Limb (tissue), 2 donors: ENCODE results near the gene PHF23.

Experiments used
- DNase-seq, 2 donors: peaks; one replicate each; pipeline ENCODE4 v3.0.0-alpha.2; 2016; ENCODE audit errors: extremely low spot score in 2 of 2

Gene PHF23

DNA sequence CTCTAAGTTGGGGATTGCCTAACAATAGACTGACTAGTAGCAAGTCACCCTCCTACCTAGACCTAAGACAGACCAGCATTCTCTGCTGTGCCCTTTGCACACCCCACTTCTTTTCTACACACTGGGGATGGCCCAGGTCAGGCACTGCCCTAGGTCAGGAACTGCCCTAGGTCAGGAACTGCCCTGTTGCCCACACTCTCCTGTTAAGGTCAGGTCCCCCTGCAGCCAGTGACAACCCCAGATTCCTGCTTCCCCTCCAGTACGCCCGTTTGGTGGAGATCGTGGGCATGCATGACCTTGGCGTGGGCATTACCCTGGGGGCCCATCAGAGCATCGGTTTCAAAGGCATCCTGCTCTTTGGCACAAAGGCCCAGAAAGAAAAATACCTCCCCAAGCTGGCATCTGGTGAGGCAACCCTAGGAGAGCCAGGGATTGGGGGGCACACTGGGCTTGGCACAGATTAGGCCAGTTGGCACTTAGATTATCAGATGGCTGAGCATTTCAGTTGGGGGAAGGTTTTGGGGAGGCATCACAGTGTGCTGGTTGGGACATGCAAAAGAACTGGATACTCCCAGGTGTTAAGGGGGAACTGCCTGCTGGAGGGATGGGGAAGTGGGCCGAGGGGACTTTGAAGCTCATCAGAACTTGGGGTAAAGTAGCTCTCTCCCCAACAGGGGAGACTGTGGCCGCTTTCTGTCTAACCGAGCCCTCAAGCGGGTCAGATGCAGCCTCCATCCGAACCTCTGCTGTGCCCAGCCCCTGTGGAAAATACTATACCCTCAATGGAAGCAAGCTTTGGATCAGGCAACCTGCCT lies 17.8 kb downstream of the PHF23 start:
- no peak for DNase-seq

DNA sequence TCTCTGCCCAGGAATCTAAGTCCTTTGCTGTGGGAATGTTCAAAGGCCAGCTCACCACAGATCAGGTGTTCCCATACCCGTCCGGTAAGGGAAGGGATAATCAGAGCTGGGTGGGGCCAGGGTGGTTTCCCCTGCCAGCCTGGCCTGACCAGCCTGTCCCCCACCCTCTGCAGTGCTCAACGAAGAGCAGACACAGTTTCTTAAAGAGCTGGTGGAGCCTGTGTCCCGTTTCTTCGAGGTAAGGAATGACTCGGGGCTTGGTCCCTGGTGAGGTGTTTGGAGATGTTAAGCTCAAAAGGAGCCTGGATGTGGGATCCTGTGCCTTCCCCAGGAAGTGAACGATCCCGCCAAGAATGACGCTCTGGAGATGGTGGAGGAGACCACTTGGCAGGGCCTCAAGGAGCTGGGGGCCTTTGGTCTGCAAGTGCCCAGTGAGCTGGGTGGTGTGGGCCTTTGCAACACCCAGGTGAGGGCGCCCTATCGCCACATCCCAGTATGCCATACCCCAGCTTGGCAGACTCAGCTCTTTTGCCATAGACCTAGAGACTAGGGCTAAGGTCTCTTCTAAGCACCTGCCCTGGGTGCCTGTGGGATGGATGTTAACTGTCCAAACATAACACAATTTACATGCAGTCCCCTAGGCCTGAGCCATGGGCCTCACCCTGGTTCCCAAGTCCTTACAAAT lies 18.5 kb downstream of the PHF23 start:
- DNase-seq = peak in 1 of 2 donors; percentile 61

DNA sequence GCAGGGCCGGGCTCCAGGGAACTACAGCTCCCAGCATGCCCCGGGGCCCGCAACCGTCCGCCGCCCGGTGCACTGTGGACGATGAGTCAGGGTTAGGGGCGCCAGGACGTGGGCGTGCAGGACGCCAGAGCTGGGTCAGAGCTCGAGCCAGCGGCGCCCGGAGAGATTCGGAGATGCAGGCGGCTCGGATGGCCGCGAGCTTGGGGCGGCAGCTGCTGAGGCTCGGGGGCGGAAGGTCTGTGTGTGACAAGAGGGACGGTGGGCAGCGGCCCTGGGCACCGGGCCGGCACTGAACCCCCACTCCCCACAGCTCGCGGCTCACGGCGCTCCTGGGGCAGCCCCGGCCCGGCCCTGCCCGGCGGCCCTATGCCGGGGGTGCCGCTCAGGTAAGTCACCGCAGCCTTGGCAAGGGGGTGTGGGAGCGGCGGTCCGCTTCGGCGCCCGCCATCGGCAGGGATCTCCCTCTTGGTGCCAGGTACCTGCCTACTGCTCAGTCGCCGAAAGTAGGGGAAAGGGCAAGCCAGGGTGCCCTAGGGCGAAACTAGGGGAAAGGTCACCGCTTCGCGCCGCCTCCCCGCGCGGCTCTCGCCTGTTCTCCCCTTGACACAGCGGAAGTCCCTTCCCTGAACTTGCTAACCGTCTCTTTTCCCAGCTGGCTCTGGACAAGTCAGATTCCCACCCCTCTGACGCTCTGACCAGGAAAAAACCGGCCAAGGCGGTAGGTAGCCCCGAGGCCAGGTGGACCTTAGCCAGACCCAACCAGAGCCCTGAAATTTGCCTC lies 19.3 kb downstream of the PHF23 start, which contains the start of the genes ACADVL and DLG4:
Gene ACADVL (plus strand): TSS at position 127 of the 781 bp plus-strand sequence. CDS start 47 bp downstream, at position 174.
Gene DLG4 (minus strand): TSS at position 25 of the 781 bp plus-strand sequence.
- peak; percentile 91 to 92 for DNase-seq

DNA sequence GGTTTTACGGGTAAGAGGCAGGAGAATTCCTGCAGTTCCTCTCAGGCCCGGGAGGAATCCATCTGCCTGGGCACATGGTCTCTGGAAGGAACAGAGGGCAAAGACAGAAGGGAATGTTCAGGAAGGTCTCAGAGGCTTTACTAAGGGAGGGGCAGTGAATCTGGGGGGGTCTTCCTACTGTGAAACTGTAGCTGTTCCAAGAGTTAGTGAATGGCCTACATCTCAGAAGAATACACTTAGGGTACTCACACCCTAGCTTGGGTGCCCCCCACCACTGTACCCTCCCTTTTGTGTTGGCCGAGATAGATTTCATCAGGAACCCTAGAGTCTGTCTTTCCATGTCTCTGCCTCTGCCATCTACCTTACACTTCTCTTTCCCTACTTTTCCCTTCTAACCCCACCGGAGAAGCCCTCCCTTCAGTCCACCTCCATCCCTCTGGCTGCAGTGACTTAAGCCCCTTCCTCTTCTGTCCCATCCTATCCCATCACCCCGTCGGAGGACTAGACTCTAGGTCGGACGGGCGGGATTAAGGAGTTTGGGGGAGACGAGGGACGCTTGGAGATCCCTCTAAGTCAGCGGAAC lies 19.9 kb downstream of the PHF23 start:
- DNase-seq = no peak

DNA sequence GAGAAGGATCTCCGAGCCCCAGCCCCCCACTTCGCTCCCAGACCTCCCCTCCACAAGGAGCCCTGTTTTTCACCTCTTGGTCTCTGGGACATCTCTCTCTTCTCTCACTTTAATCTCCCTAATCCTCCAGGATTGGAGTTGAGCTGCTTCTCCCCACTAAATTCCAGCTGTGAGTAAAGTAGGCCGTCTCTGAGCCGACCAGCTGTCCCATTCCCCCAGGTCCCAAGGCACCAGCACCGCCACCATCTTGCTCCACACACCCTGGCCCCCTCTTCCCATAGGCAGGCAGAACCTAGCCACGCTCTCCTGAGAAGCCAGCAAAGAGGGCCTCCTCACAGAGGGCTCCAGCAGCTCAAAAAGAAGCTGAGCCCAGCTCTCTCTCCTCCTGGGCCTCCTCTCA lies 20.5 kb downstream of the PHF23 start:
- DNase-seq = no peak

DNA sequence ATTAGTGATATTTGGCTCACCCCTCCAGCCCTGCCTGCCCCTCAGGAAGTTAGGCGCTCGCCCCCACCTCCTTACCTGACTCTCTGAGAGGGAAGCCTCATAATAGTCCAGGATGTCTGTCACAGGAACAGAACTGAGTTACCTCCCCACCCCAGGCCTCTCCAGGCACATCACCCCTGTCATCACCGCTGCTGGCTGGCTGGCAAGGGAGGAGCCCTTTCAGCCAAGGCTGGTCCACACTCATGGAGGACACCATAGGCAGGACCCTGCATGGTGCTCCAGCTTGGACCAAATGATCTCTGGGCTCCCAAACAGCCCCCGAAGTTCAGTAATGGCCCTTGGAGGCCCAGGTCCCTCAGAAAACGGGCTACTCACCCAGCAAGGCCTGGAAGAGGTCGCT lies 21.1 kb downstream of the PHF23 start:
- DNase-seq = no peak

DNA sequence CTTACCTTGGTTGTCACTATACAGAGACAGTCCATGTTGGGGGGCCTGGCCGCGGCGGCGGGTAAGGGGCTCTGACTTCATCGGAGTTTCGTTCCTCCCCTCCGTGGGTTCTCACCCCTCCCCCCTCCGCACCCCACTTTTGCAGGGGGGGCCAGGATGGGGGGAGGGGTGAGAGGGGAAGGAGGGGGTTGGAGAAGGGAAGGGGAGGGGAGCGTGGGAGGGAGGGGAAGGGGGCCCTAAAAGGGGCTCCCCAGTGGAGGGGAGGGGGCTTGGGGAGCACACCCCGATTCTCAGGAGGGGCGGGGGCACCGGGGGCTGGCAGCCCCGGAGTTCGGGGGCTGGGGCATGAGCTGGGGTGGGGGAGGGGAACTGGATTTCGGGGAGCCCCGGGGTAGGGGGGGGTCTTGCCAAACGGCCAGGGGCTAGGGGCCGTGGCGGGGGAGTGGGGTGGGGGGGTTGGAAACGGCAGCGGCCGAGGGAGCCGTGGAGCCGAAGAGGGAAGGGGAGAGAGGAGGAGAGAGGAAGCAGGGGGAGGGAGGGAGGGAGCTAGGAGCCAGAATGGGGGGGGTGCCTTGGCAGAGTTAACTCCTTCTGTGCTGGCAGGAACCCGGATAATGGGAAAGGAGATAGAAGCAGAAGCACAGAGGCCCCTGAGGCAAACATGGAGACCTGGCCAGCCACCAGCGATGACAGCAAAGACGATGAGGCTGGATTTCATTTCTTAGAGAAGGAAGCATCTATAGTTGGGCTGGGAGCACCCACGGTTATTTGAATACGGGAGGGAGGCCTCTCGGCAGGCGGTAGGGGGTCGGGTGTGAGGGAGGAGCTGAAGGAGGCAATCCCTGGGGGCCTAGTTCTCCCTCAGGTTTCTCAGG lies 21.9 kb downstream of the PHF23 start:
- peak; percentile 84 to 88 for DNase-seq

DNA sequence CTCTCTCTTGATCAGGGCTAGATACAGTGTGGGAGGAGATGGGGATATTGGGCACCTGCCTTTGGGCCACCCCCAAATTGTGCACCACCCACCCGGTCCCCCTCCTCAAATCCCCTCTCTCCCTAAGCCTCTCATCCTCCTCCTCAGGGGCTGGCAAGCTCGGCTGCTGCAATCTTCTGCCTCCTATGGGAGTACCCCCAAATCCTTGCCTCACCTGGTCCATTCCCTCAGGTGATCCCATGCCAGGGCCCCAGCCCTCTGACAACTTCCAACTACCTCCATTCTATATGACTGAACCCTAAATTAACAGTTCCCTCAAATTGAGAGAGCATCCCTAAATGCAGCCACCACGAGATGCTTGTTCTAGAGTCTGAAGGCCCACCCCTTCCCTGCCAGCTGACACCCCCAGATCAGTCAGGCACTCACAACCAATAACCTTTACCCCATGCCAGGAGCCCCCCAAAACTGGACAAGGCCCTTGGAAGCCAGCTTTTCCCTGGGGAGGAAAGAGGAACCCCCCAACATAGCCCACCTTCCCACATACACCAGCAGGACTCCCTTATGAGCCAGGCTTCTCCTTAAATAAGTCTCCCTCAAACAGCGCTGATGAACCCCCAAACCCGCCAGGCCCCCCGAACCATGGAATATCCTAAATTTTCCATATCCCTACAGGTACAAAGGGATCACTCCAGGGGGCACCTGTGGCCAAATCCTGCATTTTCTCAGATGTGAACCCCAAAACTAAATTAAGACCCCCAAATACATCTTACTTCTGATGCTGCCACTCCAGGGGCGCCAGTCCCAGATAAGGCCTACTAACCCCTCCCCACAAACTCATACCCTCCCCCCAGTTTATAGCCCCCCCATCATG lies 22.8 kb downstream of the PHF23 start:
- DNase-seq = no peak

DNA sequence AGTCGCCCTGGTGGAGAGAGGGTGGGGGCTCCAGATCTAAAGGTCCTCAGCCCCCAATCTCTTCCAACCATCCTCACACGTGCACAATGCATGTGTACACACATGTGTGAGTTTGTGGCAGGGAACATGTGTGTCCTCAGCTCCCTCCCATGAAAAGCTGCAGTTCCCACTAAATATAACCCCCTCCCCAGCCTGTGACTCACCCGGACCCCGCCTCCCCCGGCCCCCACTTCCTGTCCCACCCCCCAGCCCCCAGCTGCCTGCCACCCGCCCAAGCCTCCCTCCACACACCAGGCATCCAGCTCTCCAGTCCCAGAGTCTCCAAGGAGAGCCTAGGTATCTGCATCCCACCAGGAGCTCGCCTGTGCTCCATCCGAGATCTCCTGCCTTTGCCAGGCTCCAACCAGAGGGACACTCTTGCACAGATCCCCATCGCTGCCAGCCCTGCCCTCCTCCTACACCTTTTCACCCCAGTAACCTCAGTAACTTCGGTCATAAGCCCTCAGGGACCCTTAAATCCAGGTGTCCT lies 23.5 kb downstream of the PHF23 start:
- peak; percentile 43 to 68 for DNase-seq

DNA sequence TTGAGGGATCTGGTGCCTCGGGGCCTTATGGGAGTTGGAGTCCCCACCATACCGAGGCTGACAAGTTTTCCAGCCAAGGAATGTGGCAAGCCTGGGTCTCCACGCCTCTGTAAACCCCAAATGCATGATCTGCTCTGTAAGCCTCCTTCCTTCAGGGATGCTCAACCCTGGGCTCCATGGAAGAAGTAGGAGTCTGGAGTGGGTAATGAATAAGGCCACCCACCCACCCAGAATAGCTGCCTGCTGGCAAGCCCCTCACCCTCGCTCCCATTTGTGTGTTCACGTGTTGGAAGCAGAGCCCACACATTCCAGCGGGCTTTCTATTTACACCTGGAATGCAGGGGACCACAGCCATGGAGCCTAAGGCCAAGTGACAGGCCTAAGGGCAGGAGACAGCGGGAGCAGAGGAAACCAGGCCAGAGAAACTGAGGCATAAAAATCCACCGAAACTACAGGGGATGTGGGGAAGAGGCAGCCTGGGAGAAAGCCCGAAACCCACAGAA lies 24.1 kb downstream of the PHF23 start:
- no peak for DNase-seq

DNA sequence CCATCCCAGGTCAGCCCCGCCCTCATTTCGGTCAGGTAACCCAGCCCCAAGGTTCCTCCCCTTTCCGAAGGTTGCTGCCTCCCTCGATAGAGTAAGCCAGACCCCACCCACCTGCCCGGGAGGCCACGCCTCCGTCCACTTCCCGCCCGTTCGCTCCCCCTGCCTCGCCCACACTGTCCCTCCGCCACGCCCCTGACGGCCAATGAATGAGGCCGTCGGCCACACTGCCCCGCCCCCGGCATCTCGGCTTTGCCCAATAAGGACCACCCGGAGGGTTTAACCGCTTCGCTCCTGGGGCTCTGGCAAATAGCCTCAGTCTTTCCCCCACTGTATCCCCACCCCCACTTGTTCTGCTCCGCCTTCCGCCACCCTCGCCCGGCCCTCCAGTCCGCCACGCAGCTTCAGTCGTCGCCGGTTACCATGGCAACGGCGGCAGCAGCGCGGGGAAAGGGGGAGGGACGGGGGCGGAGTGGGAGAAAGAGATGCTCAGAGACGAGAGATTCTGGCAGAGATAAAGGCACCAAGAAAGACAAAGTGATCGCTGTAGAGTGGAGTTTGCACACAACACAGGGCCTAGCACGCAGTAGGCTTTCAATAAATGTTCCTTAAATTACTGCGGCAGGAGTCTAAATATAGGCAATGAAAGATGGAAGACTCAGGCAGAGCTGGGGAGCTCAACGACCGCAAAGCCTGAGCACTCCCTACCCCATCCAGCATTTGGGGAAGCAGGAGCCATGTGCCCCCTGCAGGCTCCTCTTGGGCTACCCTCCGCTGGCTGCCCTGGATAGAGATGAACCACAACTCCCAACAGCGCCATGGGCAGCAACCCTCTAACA lies 24.7 kb downstream of the PHF23 start:
- peak; percentile 98 to 100 for DNase-seq

DNA sequence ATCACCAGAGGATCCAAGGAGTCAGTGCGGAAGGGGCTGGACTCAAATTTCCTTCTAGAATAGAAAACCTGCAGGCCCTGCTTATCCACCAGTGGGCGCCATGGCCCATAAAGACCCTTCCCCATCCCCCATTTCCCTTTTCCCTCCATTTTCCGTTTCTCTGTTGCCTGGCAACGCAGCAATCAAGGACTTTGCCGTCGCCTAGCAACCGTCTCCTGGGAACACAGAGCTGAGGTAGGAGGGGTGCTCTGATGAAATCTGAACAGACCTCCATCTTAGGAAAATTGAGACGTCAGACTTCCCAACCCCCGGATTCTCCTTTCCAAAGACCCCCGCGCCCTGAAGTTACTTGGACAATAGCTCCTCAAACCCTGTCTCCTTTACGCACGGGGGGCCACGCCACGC lies 25.4 kb downstream of the PHF23 start:
- DNase-seq = peak; percentile 91 to 94

DNA sequence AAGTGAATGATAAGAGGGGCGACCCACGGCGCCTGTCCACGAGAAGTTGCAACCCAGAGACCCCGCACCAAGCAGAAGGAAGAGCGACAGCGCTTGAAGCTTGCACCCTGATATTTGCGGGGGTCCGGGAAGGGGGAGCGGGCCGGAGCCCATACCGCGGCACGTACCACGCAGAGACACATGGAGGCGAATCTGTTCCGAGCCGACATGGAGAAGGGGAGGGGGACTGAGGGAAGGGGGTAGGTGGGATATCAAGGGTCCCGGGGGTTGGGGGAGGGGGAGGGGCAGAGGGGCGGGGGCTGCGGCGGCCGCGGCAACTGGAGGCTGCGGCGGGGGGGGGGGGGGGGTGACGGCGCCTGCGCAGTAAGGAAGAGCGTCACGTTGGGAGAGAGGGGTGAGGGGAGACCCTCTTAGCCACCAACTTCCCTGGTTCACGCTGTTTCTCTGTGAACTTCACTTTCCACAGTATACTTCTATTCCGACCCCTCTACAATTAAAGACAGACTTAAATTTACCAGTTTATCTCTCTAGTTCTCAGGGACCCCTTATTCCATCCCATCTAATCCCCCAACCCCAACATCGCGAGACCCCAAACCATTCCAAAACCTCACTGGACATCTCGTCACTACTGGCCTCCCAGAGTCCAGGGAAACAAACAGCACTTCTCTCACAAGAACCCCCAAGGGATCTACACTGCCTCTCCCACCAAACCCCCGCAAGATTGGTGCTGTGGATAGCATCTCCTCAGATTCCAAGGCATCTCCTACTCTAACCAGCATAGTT lies 27.6 kb downstream of the PHF23 start:
- DNase-seq = peak in 1 of 2 donors; percentile 74

DNA sequence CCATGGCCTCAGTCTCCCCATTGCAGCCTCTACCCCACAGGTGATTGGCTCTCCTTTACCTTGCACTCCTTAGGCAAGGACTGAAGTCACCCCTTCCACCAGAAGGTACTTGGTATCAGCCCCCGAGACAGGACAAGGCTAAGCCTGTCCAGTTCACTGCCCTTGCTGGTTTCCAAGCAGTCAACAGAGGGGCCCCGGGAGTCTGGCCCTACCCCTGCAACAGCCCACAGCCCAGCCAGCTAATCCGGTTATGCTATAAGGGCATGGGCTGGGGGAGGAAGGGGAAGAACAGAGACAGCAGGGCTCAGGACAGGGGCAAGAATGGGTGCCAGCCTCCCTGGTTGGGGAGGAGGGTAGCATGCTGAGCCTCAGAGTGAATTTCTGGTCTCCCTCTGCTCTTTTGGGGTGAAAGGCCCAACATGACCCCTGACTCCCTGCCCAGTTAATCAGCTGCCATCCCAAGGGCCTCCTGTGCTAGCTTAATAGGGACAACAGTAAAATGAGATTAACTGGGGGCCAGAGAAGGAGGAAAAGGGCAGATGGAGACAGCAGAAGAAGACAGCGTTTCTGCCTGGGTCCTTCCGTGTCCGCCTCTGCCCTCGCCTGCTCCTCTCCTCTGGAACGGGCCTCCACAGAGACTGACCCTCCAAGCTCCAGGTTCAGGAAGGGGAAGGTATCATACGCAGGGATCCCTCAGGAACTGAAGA lies 30.4 kb downstream of the PHF23 start:
- DNase-seq = no peak

DNA sequence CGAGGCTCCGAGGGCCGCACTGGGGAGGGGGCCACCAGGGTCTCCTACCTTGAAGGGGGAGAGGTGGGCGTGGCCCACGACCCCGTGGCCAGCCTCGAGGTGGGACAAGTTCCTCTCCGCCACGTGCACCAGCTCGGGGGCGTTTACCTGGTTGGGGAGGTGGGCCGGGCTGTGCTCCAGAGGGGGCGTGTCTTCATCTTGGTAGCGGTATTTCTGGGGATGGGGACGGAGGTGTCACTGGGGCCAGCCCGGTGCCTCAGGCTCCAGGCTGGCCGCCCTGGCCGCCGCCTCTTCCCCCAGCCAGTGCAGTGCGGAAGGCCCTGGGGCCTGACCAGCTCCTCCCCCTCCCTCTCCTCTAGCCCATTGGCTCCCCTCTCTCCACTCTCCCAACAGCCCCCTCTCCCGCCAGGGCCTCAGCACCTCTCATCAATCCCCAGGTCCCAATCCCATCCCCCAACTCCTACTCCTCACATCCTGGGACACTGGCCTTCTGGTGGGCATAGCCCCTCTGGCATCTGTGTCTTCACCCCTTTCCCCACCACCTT lies 31.2 kb downstream of the PHF23 start:
- DNase-seq = no peak
